Thoracic aorta (tissue), 2 donors: ENCODE measurements around the gene VWA8. TPM values are rescaled to one million over a fixed set of nuclear protein-coding genes. Genes with fewer than 3 reads are reported as not detected.

Experiments used
- ATAC-seq: fragments of 150-250 bp; one replicate; pipeline ENCODE4 v1.8.0; 2017; ENCODE audit warnings: low read depth; ENCODE audit not compliant: insufficient number of reproducible peaks, low FRiP score
- DNase-seq: peaks from one replicate; pipeline ENCODE4 v3.0.0-alpha.2; 2020; ENCODE audit warnings: low spot score
- H3K27ac ChIP-seq, 2 donors: fragments of 200-600 bp; sonication (generic); 1 replicate in 1 of 2; 2 replicates in 1 of 2; pipeline ENCODE4 v1.5.1; 2016; ENCODE audit warnings: mild to moderate bottlenecking in 2 of 2, moderate library complexity in 2 of 2
- H3K27me3 ChIP-seq: fragments of 200-600 bp; sonication (generic); replicated peaks from 2 replicates; pipeline ENCODE4 v1.6.0; 2016; ENCODE audit warnings: mild to moderate bottlenecking; ENCODE audit not compliant: insufficient read depth
- H3K36me3 ChIP-seq: fragments of 200-600 bp; sonication (generic); one replicate; pipeline ENCODE4 v1.5.1; 2016
- H3K4me1 ChIP-seq, 2 donors: fragments of 200-600 bp; sonication (generic); 1 replicate in 1 of 2; 2 replicates in 1 of 2; pipeline versions ENCODE4 v1.5.1 to v1.6.0; 2016; ENCODE audit warnings: low read depth in 2 of 2, mild to moderate bottlenecking in 1 of 2; ENCODE audit not compliant: control insufficient read depth in 1 of 2
- H3K4me3 ChIP-seq: fragments of 200-600 bp; sonication (generic); 2 replicates; pipeline ENCODE4 v1.5.1; 2016; ENCODE audit warnings: mild to moderate bottlenecking
- H3K9me3 ChIP-seq: fragments of 200-600 bp; sonication (generic); 2 replicates; pipeline ENCODE4 v1.5.1; 2016
- total RNA-seq, 2 donors: library from RNA; depleted of rRNA; stranded (reverse); fragments of >200 nt; gene quantifications; one replicate each; pipeline versions ENCODE4 v1.1.0 to v1.2.3, GENCODE V29; 2016
- TF ChIP-seq, protein P1 (sequence below): fragments of 200-600 bp; sonication (generic); IDR thresholded peaks from one replicate; pipeline ENCODE4 v1.5.1; 2019; ENCODE audit warnings: antibody characterized with exemption

The VWA8 gene
- total RNA-seq, 2 donors from 2014 or later = 19.8 to 25.3 TPM

DNA sequence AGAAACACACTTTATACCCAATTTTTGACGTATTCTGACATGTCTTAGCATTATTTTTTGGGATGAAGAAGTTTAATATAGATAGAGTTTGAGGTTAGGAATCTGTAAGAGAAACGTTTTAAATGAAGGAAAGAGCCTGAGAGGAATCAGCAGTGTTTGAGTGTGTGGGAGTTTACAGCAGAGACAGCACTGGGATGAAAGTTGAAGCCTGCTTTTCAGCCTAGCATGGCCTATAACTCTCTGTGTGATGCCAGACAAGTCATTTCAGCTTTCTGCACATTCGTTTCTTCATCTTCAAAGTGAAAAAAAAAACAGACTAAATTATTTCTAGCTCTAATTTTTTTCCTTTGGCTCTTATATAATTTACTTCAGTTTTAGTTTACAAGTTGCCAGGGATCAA is 326.5 kb downstream of the VWA8 start:
- Histone ChIP-seq H3K4me3 (no peak overlapping the region), H3K9me3 (no peaks in the 10 kb centered on the region), H3K27ac (no peak overlapping the region), H3K4me1 (no peaks in the 10 kb centered on the region), H3K27me3 (no peaks in the 10 kb centered on the region), H3K36me3 (no peaks in the 10 kb centered on the region)
- ATAC-seq (no peak), DNase-seq (no peak)
- TF ChIP-seq, protein P1, sequence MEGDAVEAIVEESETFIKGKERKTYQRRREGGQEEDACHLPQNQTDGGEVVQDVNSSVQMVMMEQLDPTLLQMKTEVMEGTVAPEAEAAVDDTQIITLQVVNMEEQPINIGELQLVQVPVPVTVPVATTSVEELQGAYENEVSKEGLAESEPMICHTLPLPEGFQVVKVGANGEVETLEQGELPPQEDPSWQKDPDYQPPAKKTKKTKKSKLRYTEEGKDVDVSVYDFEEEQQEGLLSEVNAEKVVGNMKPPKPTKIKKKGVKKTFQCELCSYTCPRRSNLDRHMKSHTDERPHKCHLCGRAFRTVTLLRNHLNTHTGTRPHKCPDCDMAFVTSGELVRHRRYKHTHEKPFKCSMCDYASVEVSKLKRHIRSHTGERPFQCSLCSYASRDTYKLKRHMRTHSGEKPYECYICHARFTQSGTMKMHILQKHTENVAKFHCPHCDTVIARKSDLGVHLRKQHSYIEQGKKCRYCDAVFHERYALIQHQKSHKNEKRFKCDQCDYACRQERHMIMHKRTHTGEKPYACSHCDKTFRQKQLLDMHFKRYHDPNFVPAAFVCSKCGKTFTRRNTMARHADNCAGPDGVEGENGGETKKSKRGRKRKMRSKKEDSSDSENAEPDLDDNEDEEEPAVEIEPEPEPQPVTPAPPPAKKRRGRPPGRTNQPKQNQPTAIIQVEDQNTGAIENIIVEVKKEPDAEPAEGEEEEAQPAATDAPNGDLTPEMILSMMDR = no peak

DNA sequence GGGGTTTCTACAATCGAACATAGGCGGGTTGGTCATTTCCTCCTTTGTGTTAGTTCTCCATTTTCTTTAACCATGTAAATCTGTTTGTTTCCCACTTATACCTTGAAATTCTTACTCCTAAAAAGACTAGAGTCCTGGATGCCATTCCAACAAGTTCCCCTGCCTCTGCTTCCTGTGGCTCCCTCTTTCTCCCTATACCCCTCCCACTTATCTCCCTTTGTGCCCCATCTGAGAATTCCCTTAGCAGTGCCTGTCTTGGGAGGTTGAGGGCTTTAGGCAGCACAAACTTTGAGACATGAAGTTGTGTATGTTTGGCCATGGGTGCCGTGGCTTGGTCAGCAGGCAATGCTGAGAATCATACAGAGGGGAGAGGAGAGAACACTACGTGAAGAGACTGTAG is 327.1 kb downstream of the VWA8 start:
- no peaks in the 10 kb centered on the region for H3K9me3 ChIP-seq
- no peaks in the 10 kb centered on the region for H3K27me3 ChIP-seq
- H3K27ac ChIP-seq = no peak overlapping the region
- TF ChIP-seq, protein P1 = no peak
- DNase-seq (no peak), ATAC-seq (no peak)
- H3K36me3 ChIP-seq = no peaks in the 10 kb centered on the region
- no peaks in the 10 kb centered on the region for H3K4me1 ChIP-seq
- H3K4me3 ChIP-seq = no peak overlapping the region

- H3K9me3 ChIP-seq = no peaks in the 10 kb centered on the region
- H3K4me1 ChIP-seq = no peaks in the 10 kb centered on the region
- no peak overlapping the region for H3K4me3 ChIP-seq
- H3K27me3 ChIP-seq = no peaks in the 10 kb centered on the region
- no peaks in the 10 kb centered on the region for H3K36me3 ChIP-seq
- H3K27ac ChIP-seq = no peak overlapping the region
- no peak for ATAC-seq
- TF ChIP-seq, protein P1 = no peak
- no peak for DNase-seq
These were observed 329.5 kb downstream of the VWA8 start for GRCh38 chr13:41631296-41631965.

GRCh38 chr13:41627425-41627824 is 333.5 kb downstream of the VWA8 start:
- DNase-seq (no peak), ATAC-seq (no peak)
- Histone ChIP-seq H3K27me3 (no peaks in the 10 kb centered on the region), H3K4me3 (no peak overlapping the region), H3K27ac (no peak overlapping the region), H3K9me3 (no peaks in the 10 kb centered on the region), H3K36me3 (no peaks in the 10 kb centered on the region), H3K4me1 (peaks cover 6% of the 10 kb centered on the region in 2 donors)
- TF ChIP-seq, protein P1 = no peak

DNA sequence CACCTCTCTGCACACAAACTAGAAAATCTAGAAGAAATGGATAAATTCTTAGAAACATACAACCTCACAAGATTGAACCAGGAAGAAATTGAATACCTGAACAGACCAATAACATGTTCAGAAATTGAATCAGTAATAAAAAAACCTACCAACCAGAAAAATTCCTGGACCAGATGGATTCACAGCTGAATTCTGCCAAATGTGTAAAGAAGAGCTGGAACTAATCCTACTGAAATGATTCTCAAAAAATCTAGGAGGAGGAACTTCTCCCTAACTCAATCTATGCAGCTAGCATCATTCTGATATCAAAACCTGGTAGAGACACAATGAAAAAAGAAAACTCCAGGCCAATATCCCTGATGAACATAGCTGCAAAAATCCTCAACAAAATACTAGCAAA is 336.9 kb downstream of the VWA8 start:
- Histone ChIP-seq H3K4me3 (no peak overlapping the region), H3K27ac (no peak overlapping the region), H3K9me3 (no peaks in the 10 kb centered on the region), H3K27me3 (no peaks in the 10 kb centered on the region), H3K36me3 (no peaks in the 10 kb centered on the region), H3K4me1 (peaks cover 17 to 20% of the 10 kb centered on the region in 2 donors)
- ATAC-seq (no peak), DNase-seq (no peak)
- TF ChIP-seq, protein P1 = no peak
